NCI-H446 treated with DMSO at 0.1 percent for 48 hours (cell line): ENCODE results near the gene RINL.
A peak's percentile ranks its signal among the peaks of the same experiment; 100 is the strongest.
"Not testable (repeated sequence)": the region's sequence is repeated elsewhere in the genome, so short reads cannot be mapped to it uniquely, and the experiment has no call there.

Experiments used
- DNase-seq: peaks from one replicate; lab custom pipeline; 2025; lab: John Stamatoyannopoulos, UW

RINL gene

GRCh38 chr19:38875656-38876395 lies 2.2 kb downstream of the RINL start:
- DNase-seq: no peak

DNA sequence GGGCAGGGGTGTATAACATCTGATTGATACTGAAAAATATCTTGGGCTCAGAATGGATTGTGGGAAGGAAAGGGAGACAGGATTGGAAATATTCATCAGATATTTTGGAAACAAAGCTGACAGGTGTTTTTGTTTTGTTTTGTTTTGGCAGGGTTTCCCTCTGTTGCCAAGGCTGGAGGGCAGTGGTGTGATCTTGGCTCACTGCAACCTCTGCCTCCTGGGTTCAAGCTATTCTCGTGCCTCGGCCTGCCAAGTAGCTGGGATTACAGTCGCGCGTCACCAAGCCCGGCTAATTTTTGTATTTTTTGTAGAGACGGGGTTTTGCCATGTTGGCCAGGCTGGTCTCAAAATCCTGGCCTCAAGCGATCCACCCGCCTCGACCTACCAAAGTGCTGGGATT lies 4.7 kb downstream of the RINL start:
- not testable (repeated sequence) for DNase-seq

GRCh38 chr19:38870612-38871011 lies 7.5 kb downstream of the RINL start:
- DNase-seq: no peak

DNA sequence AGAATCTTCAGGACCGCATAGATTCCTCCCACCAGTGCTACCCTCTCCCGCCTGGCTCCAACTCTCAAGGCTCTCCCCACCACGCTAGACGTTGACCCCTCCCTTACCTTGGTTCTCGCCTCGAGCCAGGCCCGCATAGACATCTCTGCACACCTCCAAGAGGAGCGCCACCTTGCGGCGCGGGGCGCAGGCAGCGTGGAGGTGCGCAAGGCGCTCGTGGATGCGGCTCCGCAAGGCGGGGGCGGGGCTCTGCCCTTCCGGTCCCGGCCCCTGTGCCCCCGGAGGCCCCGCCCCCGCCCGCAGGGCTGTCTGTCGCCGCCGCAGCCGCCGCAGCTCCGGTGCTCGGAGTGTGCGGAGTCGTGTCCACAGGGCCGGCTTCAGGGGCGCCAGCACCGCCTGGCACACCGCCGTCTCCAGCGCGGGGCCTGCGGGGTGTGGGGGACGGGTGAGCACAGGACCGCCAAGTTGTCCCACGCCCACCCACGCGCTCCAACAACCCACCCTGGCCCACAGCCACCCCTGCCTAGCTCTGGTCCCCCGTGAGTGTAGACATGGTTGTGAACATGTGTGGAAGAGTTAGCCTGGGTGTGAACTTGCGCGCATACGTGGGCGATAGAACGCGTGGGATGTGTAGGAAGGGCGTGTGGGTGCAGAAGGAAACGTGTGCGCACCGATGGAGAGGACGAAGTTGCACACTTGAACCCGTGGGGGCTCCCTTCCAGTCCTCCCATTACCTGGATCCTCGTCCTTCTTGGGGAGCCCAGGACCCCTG lies 8.1 kb downstream of the RINL start:
- peak; percentile 23 for DNase-seq

- no peak for DNase-seq
Observed at GRCh38 chr19:38869160-38869835, 8.8 kb downstream of the RINL start.

DNA sequence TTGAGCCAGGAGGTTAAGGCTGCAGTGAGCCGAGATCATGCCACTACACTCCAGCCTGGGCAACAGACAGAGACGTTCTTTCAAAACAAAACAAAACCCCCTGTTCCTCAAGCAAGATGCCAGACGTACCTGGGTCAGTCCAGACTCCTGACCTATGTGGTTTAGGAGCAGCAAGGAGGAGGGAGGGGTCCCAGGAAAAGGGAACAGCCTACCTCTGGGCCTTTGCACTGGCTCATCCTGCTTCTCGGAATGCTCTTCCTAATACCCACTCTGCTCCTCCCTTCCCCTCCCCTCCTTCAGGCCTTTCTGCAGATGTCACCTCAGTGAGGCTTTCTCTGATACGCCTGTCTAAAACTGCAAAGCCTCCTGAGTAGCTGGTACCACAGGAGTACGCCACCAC lies 9.5 kb downstream of the RINL start:
- no peak for DNase-seq

- DNase-seq: no peak
Observed at GRCh38 chr19:38867171-38867780, 10.8 kb downstream of the RINL start.

- peak; percentile 62 for DNase-seq
Observed at GRCh38 chr19:38862321-38863059, 15.6 kb downstream of the RINL start.

DNA sequence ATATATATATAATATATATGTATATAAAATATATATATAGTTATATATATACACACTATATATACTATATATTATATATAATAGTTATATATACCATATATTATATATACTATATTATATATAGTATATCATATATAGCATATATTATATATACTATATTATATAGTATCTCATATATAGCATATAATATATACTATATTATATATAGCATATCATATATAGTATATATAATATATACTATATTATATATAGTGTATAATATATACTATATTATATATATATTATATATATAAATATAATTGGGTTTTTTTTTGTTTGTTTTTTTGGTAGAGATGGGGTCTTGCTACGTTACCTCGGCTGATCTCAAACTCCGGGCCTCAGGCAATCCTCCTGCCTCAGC lies 16.7 kb downstream of the RINL start:
- DNase-seq: no peak

GRCh38 chr19:38859631-38860204 lies 18.4 kb downstream of the RINL start:
- not testable (repeated sequence) for DNase-seq

DNA sequence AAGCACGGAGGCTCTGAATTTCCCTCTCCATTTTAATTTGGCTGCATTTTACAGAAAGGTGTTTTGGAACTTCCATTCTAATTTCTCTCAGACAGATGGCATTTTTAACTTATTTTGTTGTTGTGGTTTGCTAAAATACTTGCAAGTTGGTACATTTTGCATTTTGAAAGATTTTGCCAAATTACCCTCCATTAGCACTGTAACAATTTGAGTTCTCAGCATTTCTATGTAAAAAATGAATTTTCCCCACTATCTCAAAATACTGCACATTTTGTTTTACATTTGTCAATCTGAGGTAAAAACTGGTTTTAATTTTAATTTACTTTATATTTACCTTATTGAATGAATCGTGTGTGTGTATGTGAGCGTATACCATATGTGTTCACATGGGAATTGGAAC lies 21.3 kb downstream of the RINL start:
- no peak for DNase-seq

DNA sequence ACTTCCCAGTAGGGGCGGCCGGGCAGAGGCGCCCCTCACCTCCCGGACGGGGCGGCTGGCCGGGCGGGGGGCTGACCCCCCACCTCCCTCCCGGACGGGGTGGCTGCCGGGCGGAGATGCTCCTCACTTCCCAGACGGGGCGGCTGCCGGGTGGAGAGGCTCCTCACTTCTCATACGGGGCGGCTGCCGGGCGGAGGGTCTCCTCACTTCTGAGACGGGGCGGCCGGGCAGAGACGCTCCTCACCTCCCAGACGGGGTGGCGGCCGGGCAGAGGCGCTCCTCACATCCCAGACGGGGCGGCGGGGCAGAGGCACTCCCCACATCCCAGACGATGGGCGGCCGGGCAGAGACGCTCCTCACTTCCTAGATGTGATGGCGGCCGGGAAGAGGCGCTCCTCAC lies 22.3 kb downstream of the RINL start:
- not testable (repeated sequence) for DNase-seq

- DNase-seq: not testable (repeated sequence)
Observed at GRCh38 chr19:38854961-38855360, 23.1 kb downstream of the RINL start.

GRCh38 chr19:38853214-38853613 lies 24.9 kb downstream of the RINL start:
- no peak for DNase-seq

GRCh38 chr19:38852231-38853044 lies 25.6 kb downstream of the RINL start:
- DNase-seq: no peak

GRCh38 chr19:38851622-38852230 lies 26.3 kb downstream of the RINL start:
- DNase-seq: peak; percentile 78

DNA sequence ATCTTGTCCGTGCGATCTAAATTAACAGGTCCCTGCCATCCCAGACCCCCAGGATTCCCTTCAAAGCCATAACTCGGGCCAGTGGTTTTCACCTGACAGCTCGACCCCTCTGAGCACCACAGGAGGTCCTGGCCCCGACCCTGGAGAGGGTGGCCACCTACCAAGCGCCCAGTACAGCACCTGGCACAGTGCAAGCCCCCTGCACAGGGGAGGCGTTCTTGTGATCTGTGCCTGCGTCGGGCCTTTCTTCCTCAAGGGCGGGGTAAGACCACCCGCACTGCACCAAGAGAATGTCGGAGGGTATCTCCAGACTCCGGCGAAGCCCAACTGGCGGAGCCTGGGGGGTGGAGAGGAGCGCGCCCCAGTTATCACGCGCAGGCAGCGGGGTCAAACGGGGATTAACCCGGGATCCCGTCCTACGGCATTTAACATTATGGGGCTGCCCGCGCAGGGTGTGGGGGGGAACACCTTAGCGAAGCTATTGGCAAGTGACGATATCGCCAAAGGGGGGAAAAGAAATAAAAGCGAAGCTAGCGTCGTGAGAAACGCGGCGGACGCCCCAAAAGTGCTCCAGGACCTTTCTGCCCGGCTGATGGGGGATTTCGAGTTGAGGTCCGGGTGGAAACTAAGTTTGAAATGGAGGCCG lies 27.0 kb downstream of the RINL start:
- no peak for DNase-seq

DNA sequence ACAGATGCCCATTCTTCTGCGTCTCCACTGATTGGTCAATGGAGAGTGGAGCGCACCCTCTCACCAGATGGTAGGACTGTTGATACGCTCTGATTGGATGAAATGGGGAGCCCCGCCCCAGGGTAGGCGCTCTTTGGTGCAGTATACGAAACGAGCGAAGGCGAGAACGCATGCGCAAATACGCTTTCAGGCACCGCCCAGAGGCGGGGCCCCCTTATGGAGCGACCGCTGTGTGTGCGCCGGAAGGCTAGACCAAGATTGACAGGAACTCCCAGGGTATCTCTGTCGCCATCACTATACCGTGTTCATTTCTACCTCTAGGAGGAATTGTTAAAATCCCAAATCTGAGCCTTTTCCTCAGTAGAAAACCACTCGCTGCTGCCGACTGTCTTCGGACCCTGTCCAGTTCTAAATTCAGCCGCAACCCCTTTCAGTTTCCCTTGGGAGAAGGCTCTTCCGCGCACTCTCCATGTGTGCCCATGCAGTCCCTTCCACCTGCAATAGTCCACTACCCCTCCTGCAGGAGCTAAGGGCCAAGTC lies 27.6 kb downstream of the RINL start:
- DNase-seq: no peak

- DNase-seq: peak; percentile 100
Observed at GRCh38 chr19:38849860-38850435, 28.1 kb downstream of the RINL start, which contains the start of gene HNRNPL. Gene HNRNPL (minus strand): TSS chr19:38849986. CDS start chr19:38849966, 20 bp downstream.
